Tibial artery (tissue), 4 donors: ENCODE results near the gene OSTC.

Experiments used
- DNase-seq, 2 donors: peaks; one replicate each; pipeline ENCODE4 v3.0.0-alpha.2; 2019
- H3K27ac ChIP-seq, 2 donors: fragments of 200-600 bp; sonication (generic) in 1 of 2; 1 replicate in 1 of 2; 2 replicates in 1 of 2; pipeline ENCODE4 v1.5.1; 2018 to 2019; ENCODE audit warnings: mild to moderate bottlenecking in 1 of 2
- H3K27me3 ChIP-seq, 2 donors: fragments of 200-600 bp; sonication (generic) in 1 of 2; one replicate each; pipeline versions ENCODE4 v1.5.1 to v1.6.0; 2016 to 2019
- H3K36me3 ChIP-seq, 3 donors: fragments of 200-600 bp; sonication (generic) in 2 of 3; one replicate each; pipeline ENCODE4 v1.5.1; 2016 to 2019; ENCODE audit warnings: mild to moderate bottlenecking in 2 of 3
- H3K4me1 ChIP-seq, 4 donors: fragments of 200-600 bp; sonication (generic) in 2 of 4; 1 replicate in 3 of 4; 2 replicates in 1 of 4; pipeline ENCODE4 v1.5.1; 2016 to 2019
- H3K4me3 ChIP-seq, 2 donors: fragments of 200-600 bp; sonication (generic) in 1 of 2; 1 replicate in 1 of 2; 2 replicates in 1 of 2; pipeline ENCODE4 v1.5.1; 2018 to 2019; ENCODE audit warnings: mild to moderate bottlenecking in 2 of 2
- H3K9me3 ChIP-seq, 3 donors: fragments of 200-600 bp; sonication (generic) in 1 of 3; one replicate each; pipeline ENCODE4 v1.5.1; 2016 to 2019
- CTCF ChIP-seq, 2 experiments: fragments of 200-600 bp in 1 of 2; fragments of 450-650 bp in 1 of 2; IDR thresholded peaks; one replicate each; pipeline ENCODE4 v1.5.1; 2017 to 2019; ENCODE audit warnings: antibody characterized with exemption in 2 of 2, mild to moderate bottlenecking in 1 of 2, moderate library complexity in 1 of 2
- intact Hi-C: fragments of 100-400 bp; cut with DNase I; formaldehyde crosslinking; loops from one replicate; pipeline ENCODE4 v1.15.0; 2023; ENCODE audit warnings: low total_unique reads

The OSTC gene

GRCh38 chr4:108611365-108611764 lies 39.0 kb upstream of the OSTC start:
- H3K9me3 ChIP-seq, result peaks cover 0 to 2% (median 0%) of the 10 kb centered on the region in 3 donors
- H3K4me1 ChIP-seq, result no peaks in the 10 kb centered on the region
- no peak for DNase-seq
- H3K36me3 ChIP-seq, result no peaks in the 10 kb centered on the region
- no peak for TF ChIP-seq CTCF (IDR thresholded peaks at IDR 0.05)
- H3K27ac ChIP-seq, result no peak overlapping the region
- intact Hi-C loops, result no loop called here
- H3K27me3 ChIP-seq, result no peaks in the 10 kb centered on the region
- peak overlapping the region in 1 of 2 donors; percentile 7 for H3K4me3 ChIP-seq

- no peak for TF ChIP-seq CTCF (IDR thresholded peaks at IDR 0.05)
- intact Hi-C loops, result no loop called here
- no peak for DNase-seq
Observed at GRCh38 chr4:108612365-108612764, 38.0 kb upstream of the OSTC start.

GRCh38 chr4:108619372-108620100 lies 30.9 kb upstream of the OSTC start:
- intact Hi-C loops, result loop anchor here (5.0 to 10.0 kb wide), 2 partner anchors 33 to 1195 kb away; partner anchors contain the start of genes GAR1 and OSTC
- TF ChIP-seq CTCF (IDR thresholded peaks at IDR 0.05), result no peak
- Histone ChIP-seq H3K27ac (peak overlapping the region; percentile 54 to 79), H3K36me3 (peaks cover 23 to 29% (median 28%) of the 10 kb centered on the region in 3 donors), H3K27me3 (no peaks in the 10 kb centered on the region), H3K9me3 (no peaks in the 10 kb centered on the region), H3K4me3 (peak overlapping the region; percentile 59 to 83), H3K4me1 (peaks cover 0 to 27% (median 16%) of the 10 kb centered on the region in 4 donors)
- no peak for DNase-seq

More at GRCh38 chr4:108612365-108612764, 38.0 kb upstream of the OSTC start:
- Histone ChIP-seq H3K4me3 (no peak overlapping the region), H3K27me3 (no peaks in the 10 kb centered on the region), H3K36me3 (no peaks in the 10 kb centered on the region), H3K27ac (no peak overlapping the region), H3K9me3 (no peaks in the 10 kb centered on the region), H3K4me1 (no peaks in the 10 kb centered on the region)

GRCh38 chr4:108620101-108620932 lies 30.1 kb upstream of the OSTC start, which contains the start of gene RPL34:
Gene RPL34 (plus strand): TSS chr4:108620576. CDS start chr4:108621960, 1,384 bp downstream.
- peak; percentile 98 for DNase-seq
- intact Hi-C loops, result loop anchor here (10.0 kb wide), 1 partner anchor 1194 kb away; the partner anchor contains the start of gene GAR1
- no peaks in the 10 kb centered on the region for H3K9me3 ChIP-seq
- peaks cover 0 to 27% (median 16%) of the 10 kb centered on the region in 4 donors for H3K4me1 ChIP-seq
- H3K36me3 ChIP-seq, result peaks cover 31 to 35% (median 35%) of the 10 kb centered on the region in 3 donors
- H3K27ac ChIP-seq, result peak within 1 kb of the TSS; percentile 79 to 83
- H3K27me3 ChIP-seq, result no peaks in the 10 kb centered on the region
- H3K4me3 ChIP-seq, result peak within 1 kb of the TSS; percentile 59 to 83
- no peak for TF ChIP-seq CTCF (IDR thresholded peaks at IDR 0.05)
